IPS-18c (cell line): ENCODE data around the gene CNIH3.
"Not testable (repeated sequence)": the region's sequence is repeated elsewhere in the genome, so short reads cannot be mapped to it uniquely, and the experiment has no call there.

Experiments
- H3K4me3 ChIP-seq: 2 replicates; pipeline ENCODE4 v1.7.0; 2013; ENCODE audit warnings: low read depth, mild to moderate bottlenecking, low read length, moderate library complexity; ENCODE audit not compliant: insufficient read depth
- H3K9me3 ChIP-seq: one replicate; pipeline ENCODE4 v1.6.1; 2013; ENCODE audit warnings: mild to moderate bottlenecking, low read length, moderate library complexity; ENCODE audit not compliant: control insufficient read depth, insufficient read depth

The CNIH3 gene

DNA sequence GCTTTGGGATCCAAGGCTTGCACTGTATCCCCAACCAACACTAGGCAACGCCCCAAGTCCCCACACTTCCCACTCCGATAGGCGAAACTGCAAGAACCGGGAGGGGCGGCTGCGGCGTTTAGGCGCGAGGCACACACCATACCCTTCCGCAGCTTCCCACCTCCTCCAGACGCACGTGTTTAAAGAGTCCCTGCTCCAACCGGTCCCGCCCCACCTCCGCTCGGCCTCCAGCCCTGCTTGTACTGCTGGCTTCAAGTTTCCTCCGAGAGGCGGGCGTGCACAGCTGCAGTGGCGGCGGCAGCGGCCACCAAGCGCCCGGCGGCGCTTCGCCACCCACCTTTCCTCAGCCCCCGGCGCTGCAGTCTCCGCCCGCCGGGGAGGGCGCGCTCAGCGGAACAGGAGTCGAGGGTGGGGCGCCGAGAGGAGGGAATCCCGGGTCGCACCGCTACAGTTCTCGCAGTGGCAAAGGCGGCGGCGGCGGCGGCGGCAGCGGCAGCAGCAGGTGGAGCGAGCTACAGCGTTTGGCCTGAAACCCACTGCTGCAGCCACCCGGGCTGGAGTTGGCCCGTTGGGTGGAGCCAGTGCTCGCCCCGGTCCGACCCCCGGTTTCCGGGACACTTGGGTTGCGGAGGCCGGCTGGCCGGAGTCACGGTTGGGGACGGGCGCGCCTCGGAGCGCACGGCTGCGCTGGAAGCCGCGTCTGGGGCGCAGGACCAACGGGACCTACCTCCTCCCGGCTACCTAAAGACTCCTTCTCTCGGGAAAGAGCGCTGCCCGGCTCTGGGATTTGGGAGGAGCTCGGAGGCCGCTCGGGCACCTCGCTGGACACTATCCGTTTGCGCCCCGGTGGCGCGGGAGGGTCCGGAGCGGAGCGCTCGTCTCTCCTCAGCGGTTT, at the start of gene CNIH3:
TSS of gene CNIH3 (plus strand) at position 457 of the 895 bp plus-strand sequence. CDS start 858 bp downstream, outside the sequence.
- peak within 1 kb of the TSS; percentile 65 for H3K4me3 ChIP-seq

DNA sequence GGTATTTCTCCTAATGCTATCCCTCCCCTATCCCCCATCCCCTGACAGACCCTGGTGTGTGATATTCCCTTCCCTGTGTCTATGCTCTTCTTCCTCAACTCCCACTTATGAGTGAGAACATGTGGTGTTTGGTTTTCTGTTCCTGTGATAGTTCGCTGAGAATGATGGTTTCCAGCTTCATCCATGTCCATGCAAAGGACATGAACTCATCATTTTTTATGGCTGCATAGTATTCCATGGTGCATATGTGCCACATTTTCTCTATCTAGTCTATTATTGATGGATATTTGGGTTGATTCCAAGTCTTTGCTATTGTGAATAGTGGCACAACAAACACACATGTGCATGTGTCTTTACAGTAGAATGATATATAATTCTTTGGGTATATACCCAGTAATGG, 49.6 kb upstream of the CNIH3 start:
- H3K4me3 ChIP-seq = not testable (repeated sequence)

More for the DNA sequence above, at the start of gene CNIH3:
- H3K9me3 ChIP-seq = no peaks in the 10 kb centered on the region

DNA sequence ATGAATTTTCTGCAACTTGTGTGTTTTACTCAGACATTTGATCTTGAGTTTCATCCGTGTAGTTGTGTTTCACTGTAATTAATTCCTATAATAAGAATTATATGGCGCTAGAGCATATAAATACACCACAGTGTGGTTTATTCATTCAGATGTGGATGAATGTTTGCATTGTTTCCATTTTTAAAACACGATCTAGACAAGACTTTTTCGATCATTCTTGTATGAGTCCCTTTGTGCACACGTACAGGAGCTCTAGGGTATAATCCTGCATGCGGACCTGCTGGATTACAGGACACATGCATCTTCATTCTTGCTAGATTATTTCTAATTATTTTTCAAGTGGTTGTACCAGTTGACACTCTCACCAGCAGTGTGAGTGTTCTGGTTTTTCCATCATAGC, 46.8 kb upstream of the CNIH3 start:
- Histone ChIP-seq H3K9me3 (peaks cover 2% of the 10 kb centered on the region), H3K4me3 (no peak overlapping the region)

More for the DNA sequence above, 49.6 kb upstream of the CNIH3 start:
- not testable (repeated sequence) for H3K9me3 ChIP-seq

DNA sequence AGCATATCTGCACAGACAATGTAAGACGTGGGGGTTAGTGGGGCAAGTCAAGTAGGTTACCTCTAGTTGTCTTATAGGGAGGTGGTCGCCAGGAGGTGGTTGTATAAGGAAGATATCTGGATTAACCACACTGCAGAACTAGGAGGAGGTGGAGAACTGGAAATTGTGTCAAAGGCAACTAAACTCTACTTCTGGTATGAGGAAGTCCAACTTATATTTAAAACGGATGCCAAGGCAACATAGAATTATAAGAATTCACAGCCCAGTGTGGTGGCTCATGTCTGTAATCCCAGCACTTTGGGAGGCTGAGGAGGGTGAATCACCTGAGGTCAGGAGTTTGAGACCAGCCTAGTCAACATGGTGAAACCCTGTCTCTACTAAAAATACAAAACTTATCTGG, 44.1 kb upstream of the CNIH3 start:
- not testable (repeated sequence) for H3K4me3 ChIP-seq, H3K9me3 ChIP-seq

DNA sequence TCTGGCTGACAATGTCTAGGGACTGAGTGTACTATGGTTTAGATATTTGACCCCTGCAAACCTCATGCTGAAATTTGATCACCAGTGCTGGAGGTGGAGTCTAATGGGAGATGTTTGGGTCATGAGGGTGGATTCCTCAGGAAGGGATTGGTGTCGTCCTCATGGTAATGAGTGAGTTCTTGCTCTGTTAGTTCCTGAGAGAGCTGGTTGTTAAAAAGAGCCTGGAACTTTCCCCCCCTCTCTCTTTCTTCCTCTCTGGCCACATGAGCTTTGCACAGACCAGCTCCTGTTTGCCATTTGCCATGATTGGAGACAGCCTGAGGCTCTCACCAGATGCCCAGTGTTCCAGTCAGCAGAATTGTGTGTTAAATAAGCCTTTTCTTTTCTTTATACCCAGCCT, 36.6 kb upstream of the CNIH3 start:
- Histone ChIP-seq H3K4me3 (no peak overlapping the region), H3K9me3 (no peaks in the 10 kb centered on the region)

DNA sequence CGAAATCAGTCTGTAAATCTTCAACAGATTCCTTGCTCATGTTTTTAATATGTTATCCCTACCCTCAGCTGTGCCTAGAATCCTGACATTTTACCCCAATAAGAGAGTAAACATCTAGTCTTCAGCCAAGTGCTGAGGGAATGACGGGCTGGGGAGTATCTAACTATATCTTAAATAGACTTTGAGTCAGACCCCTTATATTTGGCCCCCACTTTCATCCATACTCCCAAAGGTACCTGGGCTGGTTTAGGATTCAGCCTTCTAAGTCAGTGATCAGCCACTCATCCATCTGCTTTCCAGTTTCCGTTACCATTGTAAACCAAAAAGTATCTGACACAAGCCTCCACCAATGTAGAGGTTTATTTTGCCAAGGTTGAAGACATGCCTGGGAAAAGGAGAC, 36.1 kb upstream of the CNIH3 start:
- Histone ChIP-seq H3K9me3 (no peaks in the 10 kb centered on the region), H3K4me3 (no peak overlapping the region)

DNA sequence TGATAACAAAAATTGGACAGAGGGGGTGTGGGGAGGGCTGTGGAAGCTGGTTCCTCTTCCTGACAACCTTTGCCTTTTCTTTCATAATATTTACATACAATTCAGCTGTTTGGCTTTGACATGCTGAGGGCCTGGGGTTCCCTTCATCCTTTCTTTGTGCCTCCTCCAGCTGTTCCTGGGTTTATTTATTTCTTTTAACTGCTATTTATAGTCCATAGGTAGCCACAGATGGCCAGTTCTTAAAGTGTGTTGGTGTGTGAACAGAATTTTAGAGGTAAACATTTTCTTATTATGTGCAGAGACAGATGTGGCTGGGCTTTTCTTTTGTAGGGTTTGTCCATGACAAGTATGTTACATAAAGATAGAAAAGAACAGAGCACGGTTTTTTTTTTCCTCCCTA, 34.1 kb upstream of the CNIH3 start:
- no peak overlapping the region for H3K4me3 ChIP-seq
- H3K9me3 ChIP-seq = no peaks in the 10 kb centered on the region

DNA sequence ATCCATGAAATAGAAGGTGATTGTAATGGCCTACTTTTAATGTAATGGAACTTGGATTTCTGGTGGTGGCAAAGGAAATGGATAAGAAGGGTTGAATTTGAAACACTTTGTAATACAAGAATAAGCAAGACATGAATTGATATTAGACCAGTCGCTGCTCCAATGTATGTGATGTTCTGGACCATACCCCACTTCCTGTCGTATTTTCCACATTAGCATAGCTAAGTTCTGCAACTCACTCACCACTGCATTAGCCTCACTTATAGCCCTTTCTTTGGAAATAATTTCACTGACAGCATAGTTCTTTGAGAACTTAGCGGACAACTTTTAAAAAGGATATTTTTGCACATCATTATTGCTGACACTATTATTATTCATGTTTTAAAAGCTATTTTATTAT, 32.3 kb upstream of the CNIH3 start:
- no peak overlapping the region for H3K4me3 ChIP-seq
- no peaks in the 10 kb centered on the region for H3K9me3 ChIP-seq

DNA sequence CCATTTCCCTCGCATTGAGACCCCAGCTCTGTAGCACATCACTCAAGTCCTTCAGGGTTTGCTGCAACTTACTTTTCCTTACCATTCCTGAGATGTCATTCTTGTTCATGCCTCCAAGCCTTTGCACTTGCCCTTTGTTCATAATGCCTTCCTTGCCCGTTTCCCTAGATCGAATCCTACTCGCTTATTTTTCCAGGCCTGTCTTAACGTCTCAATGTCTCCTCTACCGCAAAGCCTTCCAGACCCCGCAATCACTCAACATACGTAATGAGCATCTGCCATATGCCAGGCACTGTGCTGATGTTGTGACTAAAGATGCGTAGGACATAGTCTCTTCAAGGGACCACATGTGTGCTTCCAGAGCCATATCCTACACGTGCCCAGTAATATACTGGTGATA, 31.1 kb upstream of the CNIH3 start:
- no peaks in the 10 kb centered on the region for H3K9me3 ChIP-seq
- H3K4me3 ChIP-seq = no peak overlapping the region

DNA sequence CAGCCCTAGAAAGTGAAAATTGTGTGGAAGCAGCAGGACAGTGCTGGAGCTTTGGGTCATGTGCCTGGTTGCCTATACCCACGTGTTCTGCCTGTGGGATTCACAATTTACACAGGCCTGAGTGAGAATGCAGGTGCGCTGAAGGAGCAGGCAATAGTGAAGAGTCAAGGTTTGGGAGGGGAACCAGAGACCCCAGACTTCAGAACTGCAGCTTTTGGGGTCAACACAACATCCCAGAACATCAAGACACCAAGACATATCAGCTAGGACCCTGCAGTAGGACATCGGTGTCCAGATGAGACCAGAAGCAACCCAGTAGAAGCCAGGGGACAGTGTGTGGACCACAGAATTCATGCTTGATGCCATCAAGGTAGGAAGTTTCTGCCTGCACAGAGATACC, 29.1 kb upstream of the CNIH3 start:
- no peaks in the 10 kb centered on the region for H3K9me3 ChIP-seq
- H3K4me3 ChIP-seq = no peak overlapping the region

DNA sequence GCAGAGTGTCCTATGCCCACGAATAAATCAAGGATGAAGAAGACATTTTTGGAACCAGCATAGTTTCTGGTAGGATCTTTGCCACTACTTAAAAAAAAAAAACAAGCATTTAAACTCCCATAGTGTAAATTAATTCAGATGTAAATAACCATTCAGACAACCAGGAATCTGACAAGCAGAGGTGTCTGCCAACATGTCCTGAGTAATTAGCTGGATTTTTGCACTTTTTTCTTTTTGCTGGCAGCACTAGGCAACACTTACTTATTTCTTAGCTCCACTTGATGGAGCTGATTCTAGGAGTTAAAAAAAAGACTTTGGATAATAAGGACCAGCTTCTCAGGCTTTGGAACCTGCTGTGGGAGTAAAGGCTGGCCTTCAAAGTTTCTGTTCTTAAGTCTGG, 27.6 kb upstream of the CNIH3 start:
- no peak overlapping the region for H3K4me3 ChIP-seq
- no peaks in the 10 kb centered on the region for H3K9me3 ChIP-seq

DNA sequence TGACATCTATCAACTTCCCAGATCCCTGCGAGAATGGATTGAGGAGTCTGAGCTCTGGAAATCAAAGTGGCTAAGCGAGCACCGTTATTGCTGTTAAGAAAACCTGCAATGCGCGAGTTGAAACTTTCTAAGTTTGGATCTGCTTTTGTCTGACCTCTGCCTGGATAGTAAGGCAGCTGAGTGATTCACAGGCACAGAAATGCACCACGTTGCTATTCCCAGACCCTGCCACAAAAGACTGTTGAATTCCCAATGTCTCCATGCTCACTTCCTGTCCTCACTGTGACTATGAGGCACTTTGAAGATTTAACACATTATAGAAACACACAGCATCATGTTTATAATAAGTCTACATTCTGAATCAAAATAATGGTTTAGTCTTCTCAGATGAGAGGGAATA, 27.1 kb upstream of the CNIH3 start:
- Histone ChIP-seq H3K4me3 (no peak overlapping the region), H3K9me3 (no peaks in the 10 kb centered on the region)

DNA sequence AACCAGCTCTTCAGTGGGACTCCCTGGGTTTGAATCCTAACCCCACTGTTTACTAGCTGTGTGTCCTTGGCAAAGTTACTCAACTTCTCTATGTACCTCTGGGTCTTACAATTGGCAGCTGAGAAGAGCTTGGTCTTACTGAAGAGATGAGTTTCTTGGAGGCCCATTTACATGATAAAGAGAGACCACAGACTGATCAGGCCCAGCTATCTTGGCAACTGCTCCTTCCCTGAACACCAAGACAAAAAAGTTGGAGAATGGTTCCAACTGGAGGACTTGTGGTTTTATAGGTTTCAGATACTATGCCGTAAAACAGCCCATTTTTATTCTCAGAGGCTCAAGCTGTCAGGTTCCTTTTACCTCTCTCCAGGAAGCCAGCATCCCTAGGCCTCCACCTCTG, 24.8 kb upstream of the CNIH3 start:
- Histone ChIP-seq H3K4me3 (no peak overlapping the region), H3K9me3 (no peaks in the 10 kb centered on the region)

DNA sequence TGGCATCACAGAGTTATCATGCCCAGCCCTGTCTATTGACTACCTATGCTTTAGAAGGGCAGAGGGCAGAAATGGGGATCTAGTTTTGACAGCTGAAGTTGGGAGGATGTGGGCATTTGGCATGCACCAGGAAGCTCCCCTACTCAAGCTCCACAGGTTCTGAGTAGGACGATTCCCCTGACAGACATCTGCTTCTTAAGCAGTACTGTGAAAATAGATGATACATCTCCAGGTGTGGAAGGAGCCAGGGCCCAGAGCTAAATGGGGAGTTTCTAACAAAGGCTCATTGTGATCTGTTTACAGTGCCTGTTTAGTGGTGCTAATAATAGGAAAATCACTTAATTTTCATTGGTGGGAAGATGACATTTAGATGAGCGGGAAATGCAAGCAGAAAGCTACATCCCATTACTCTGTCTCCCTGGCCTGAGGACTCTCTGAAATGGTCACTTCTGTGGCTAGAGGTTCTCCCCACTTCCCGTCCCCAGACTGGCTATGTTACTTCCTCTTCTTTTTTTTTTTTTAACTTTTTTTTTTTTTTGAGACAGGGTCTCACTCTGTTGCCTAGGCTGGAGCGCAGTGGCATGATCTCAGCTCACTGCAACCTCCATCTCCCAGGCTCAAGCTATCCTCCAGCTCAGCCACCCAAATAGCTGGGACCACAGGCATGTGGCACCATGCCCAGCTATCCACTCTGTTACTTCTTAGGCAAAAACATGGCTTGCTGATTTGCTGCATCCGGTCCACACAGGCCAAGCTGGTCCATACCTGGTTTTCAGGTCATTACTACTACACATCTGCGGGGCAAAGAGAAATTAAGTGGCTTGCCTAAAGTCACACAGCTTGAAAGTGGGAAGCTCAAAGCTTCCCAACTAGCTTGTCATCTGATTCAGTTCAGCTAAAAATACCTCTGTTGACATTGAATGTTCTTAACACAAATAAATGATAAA, 23.2 kb upstream of the CNIH3 start:
- Histone ChIP-seq H3K4me3 (no peak overlapping the region), H3K9me3 (no peaks in the 10 kb centered on the region)

DNA sequence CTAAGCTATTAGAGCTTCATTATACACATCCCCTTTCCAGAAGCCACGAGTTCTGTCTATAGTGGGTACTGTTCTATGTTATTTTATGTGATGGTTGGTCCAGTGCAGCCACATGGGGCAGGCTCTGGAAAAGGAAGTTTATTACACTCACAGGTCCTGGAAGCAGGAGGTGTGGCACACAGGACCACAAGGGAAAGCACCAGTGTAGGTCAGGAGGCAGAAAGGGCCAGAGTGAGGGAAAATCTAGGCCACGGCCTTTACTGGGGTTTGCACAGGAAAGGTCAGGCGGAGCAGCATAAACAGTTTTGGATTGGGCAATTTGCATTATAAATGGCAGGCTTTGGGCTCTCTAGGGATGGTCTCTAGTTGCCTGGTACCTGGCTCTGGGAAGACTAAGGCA, 21.8 kb upstream of the CNIH3 start:
- Histone ChIP-seq H3K9me3 (no peaks in the 10 kb centered on the region), H3K4me3 (no peak overlapping the region)

DNA sequence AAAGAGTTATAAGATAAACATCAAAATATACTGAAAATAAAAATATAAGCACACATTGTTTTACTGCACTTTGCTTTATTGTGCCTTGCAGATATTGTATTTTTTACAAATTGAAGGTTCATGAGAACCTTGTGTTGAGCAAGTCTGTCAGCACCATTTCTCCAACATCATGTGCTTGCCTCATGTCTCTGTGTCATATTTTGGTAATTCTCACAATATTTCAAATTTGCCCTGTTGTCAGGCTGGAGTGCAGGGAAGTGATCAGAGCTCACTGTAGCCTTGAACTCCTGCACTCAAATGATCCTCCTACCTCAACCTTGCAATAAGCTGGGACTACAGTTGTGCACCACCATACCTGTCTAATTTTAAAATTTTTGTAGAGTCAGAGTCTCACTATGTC, 21.3 kb upstream of the CNIH3 start:
- Histone ChIP-seq H3K9me3 (no peaks in the 10 kb centered on the region), H3K4me3 (no peak overlapping the region)

DNA sequence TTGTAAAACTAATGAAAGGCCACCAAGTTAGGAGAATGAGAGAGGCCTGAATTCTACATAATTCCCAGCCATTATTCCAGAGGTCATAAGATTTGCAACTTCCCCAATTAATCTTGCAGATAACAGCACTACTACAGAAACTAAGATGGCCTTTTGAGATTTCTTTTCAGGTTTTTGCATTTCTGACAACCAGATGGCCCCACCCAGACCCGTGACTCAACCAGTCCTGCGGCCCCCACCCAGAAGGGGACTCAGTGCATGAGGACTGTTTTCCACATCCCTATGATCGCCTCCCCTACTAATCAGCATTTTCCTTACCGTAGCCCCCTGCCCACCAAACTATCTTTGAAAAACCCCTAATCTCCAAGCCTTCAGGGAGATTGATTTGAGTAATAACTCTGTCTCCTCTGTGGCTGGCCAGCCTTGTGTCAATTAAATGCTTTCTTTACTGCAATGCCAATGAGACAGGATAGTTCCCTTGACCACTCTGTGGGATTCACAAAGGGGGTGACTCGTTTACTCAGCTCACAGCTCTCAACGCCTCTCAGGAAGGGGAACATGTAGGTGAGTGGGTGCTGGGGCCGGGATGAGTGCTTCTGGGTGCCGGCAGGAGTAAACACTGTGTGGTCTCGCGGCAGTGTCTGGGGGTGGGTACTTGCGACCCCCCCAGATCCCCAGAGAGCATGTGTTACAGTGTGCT, 10.5 kb upstream of the CNIH3 start:
- H3K4me3 ChIP-seq = no peak overlapping the region
- H3K9me3 ChIP-seq = no peaks in the 10 kb centered on the region
